Activated T-cell treated with anti-CD3 and anti-CD28 coated beads for 48 hours (primary cell): ENCODE results near the gene DPF3.

ENCODE experiments used
- DNase-seq: peaks from one replicate; pipeline ENCODE4 v3.0.0-alpha.2; 2020; ENCODE audit warnings: low read depth

Gene DPF3

GRCh38 chr14:72741826-72742117, 152.1 kb downstream of the DPF3 start:
- no peak for DNase-seq

DNA sequence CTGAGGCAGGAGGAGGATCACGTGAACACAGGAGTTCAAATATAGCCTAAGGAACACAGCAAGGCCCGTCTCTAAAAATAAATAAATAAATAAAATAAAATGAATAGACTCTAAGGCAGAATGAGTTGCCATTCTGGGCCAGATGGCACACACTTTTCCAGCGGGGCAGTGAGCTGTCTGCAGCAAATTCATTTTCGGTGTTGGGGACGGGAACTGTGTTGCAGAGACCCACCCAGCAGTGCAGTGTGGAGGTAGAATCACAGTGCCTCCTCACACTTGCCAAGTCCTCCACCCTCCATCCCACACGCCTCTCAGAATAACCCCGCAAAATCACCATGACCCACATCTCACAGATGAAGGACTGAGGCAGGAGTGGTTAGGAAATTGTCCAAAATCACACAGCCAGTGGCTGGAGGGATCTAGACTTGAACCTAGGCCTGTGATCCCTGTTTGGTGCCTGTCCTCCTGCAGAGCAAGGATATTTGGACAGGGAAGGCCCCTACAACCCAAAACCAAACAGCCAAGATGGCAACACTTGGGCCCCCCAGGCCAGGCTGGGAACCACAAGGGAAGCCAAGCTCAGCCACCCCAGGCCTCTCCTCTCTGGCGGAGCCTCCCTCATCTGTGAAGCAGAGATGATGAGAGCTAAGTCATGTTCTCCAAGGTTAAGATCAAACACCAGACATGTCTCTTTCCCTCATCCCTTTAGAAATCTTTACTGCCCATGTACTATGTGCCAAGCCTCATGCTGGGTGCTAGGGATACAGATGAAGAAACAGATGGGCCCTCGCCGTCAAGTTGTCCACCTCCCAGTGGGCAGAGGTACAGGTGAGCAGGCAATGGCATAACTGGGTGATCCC, 152.7 kb downstream of the DPF3 start:
- DNase-seq, result no peak

GRCh38 chr14:72740504-72740961, 153.4 kb downstream of the DPF3 start:
- DNase-seq, result no peak

GRCh38 chr14:72739446-72740405, 154.2 kb downstream of the DPF3 start:
- DNase-seq, result no peak

GRCh38 chr14:72738161-72738611, 155.7 kb downstream of the DPF3 start:
- no peak for DNase-seq

DNA sequence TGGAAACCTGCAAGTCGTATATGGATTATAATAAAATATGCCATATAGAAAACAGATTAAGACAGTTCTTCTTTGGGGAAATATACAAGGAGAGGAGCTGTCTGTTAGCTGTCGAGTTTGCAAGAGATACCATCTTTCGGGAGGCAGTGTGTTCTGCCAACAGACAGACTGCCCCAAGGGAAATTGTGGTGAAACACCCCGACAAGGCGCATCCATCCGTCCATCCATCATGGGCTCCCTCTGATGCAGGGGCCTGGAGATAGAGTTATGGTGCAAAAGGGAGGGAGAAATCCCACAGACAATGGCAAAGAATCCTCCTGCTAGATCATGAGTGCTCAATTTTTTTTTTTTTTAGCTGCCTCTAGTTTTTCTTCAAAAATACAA, 156.3 kb downstream of the DPF3 start:
- no peak for DNase-seq

GRCh38 chr14:72736786-72737559, 156.9 kb downstream of the DPF3 start:
- DNase-seq, result no peak

DNA sequence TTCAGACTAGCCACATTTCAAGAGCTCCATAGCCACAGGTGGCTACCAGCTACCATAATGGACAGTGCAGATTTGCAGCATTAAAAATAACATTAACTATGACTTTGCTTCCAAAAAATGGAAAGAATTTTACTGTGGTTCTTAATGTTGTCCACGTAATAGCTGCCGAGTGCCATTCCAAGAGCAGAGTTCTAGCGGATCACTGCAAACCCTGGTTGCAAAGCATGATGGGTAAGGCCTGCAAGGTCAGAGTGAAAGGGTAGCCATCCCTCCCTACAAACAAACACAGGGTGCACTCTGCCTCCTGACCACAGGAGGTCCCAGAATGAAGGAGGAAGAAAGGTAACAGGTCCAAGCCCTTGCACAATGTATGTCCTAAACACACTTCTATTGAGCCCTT, 157.6 kb downstream of the DPF3 start:
- DNase-seq, result no peak

DNA sequence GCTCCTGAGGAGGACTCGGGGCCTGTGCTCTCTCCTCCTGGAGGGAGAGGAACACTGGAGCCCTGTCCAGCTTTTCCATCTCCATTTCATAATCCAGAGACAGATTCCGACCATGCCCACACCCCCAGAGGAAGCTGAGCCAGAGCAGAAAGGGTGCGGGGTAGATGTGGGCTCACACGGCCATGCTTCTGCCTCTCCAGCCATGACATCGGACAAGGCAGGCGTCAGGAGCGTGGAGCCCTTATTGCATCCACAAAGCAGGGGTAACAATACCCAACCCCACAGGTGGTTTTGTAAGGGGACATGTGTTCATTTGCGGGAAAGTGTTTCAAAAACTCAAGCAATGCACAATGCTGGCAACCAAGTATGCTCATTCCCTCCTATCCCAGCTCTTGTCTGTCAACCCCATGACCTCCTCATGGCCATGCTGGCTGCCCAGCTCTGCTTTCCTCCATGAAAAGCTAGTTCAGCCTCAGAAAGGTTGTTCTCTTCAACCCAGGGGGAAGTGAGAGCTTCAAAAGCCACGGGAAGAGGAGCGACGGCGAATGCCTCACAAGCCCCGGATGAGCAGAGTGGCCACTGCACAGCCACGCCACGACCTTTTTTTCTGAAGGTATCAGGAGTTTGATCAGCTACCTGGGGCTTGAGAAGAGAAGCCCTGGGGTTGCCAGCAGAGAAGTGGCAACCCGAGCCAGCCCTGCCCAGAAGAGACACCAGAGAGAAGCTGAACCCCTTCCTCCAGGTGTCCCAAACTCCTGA, 161.7 kb downstream of the DPF3 start:
- DNase-seq, result no peak

DNA sequence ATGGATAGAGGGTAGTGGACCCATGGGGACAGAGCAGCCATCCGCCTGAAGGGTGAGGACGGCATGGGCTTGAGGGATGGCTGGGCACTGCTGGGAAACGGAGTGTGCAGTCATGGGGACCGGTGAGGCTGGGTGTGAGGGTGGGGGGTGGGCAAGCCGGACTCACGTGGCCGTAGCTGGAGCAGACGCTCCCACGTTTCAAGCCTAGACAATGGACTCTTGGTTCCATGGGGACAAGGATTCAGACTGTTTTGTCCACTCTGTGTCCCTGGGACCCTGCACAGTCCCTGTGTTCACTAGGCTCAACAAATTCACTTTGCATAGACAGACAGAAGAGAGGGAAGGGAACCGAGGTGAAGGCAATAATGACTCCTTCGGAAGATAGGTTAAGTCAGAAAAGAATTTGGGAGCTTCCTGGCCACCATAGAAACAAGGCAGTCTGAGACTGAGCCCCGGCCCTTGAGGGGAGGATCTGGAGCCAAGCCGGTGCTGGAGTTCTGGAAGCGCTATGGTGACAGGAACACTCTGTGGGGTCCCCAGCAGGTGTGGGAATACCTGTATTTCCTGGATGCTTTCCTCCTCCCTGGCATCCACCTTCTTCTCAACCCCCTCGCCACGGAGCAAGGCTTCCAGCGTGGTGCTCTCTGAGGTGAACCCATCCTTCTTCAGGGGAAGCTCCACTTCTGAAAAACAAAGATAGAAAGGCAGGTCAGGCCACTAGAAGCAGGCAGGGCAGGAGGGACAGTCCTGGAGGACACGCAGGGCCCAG, 162.5 kb downstream of the DPF3 start:
- no peak for DNase-seq

DNA sequence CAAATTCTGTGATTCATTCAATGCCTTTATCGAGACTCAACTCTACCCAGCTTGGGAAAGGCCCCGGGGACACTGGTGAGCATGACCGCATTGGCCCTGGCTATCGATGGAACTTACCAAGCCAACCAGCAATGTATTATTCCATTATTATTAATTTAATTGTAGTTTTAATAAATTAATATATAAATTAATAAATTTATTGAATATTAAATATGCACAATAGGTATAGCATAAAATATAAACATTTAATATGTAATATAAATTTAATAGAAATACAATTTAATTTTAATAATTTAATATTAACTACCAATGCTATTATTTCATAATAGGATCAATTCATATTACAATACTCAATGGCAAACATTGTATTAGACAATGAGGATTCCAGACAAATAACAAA, 163.4 kb downstream of the DPF3 start:
- DNase-seq, result no peak

DNA sequence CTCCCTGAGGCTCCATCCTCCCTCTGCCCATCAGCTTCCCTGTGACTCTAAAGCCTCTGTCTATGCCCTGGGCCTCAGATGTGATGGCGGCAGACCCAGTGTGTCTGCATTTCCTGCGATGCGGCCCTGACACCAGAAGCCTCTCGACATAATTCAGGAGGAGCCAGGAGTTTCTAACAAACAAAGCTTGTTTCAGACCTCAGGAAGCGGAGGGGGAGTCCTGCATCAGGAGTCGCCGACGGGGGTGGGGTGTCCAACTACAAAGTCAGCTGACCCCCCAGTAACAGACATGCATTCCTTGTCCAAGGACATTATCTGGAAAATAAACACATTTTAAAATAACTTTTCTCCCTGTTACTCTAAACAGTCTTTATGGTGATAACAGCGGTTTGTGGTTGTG, 167.5 kb downstream of the DPF3 start:
- no peak for DNase-seq

GRCh38 chr14:72723858-72724530, 169.9 kb downstream of the DPF3 start:
- DNase-seq, result no peak

DNA sequence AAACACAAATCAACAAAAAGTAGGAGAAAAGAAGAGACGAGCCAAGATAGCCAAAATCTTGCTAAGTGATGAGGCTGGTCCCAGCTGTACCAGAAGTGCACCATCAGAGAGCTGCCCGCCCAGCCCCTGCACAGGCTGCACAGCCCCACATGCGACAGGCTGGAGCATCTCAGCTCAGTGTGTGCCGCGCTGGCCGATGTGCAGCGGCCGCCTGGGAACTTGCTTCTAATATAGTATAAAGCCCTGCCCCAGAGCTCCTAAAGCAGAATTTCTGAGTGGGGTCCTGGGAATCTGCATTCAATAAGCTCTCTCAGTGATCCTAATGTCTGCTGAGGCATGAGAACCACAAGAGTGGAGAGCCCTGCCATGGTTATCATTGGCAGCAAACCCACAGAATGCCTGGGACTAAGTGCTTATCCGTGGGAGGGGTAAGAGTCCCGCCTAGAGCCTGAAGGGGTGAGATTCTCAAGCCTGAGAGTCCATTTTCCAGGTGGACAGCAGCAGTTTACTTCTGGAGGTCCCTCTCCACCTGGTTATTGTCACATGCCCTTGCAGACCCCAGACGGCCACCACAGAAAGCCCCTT, 171.6 kb downstream of the DPF3 start:
- DNase-seq, result no peak

DNA sequence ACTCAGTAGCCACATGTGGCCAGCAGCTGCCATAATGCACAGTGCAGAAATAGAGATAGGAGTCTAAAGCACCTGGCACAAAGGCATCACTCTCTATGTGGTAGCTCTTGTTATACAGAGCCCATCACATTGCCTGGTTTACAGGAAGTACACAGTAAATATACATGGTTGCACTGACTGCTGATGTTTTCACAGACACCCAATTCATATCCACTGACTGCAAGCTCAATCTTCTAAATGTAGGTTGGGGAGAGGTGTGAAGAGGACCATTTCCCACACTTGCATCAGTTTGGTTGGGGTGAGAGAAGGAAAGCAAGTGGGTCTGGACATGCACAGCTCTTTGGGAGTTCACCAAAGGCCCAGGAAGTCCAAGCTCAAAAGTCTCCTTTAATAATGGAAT, 172.8 kb downstream of the DPF3 start:
- DNase-seq, result no peak

GRCh38 chr14:72717220-72717619, 176.7 kb downstream of the DPF3 start:
- DNase-seq, result no peak

DNA sequence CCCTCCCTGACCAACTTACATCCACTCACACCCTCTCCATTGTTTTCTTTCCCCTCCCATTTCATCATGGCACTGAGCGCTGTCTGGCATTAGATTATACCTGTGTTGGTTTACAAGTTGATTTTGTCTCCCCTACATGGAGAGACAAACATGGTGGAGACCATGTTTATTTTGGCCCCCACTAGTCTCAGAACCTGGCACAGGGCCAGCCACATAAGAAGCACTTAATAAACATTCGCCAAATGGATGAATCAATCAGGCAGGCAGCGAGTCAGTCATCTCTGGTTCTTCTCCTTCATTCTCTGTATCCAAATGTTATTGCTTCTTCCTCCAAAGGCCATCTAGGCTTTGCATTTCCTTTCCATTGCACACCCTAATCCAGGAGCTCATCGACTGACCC, 177.4 kb downstream of the DPF3 start:
- no peak for DNase-seq

DNA sequence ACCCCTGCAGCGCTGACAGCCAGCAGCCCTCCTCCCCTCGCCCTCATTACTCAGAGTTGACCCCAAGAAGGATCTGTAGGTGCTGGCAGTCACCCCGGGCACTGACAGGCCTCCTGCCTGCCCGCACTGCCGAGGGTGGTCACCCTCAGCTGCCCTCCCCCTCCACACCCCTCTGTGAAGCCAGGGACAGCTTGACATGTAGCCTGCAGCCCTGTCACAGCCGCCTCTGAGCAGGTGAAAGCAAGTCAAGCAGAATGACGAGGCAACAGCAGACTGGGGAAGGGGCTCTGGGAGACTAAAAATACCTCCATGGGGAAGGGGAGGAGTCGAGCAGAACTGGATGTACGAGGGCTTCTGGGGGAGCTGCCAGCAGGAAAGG, 178.1 kb downstream of the DPF3 start:
- no peak for DNase-seq

- no peak for DNase-seq
These were observed 178.6 kb downstream of the DPF3 start for GRCh38 chr14:72715215-72715849.

- no peak for DNase-seq
These were observed 179.1 kb downstream of the DPF3 start for GRCh38 chr14:72714871-72715214.
